Fibroblast of skin of left biceps (primary cell): ENCODE results near the gene GPR39.
A peak's percentile ranks its signal among the peaks of the same experiment; 100 is the strongest.
"Not testable (repeated sequence)": the region's sequence is repeated elsewhere in the genome, so short reads cannot be mapped to it uniquely, and the experiment has no call there.

Experiments used
- DNase-seq, 2 experiments: peaks; one replicate each; pipeline ENCODE4 v3.0.0-alpha.2; 2013; ENCODE audit warnings: low read depth in 2 of 2

Gene GPR39

DNA sequence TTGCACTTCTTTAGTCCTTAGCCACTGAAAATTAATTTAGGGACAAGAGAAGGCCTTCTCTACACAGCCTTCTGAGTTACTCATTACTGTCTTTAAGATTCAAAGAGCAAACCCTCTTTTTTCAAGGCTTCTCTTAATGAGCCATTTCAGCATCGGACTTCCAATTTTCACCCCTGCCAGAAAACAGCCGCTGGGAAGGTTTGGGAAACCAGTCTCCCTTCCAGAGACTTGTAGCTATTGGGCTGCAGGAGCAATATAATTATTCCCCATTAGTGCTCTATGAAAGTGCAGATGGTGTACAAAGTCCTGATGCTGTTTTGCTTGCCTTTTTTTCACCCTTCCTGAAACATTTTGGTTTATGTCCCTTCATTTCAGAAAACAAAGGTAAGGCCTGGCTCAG lies 79.3 kb downstream of the GPR39 start:
- DNase-seq = no peak

DNA sequence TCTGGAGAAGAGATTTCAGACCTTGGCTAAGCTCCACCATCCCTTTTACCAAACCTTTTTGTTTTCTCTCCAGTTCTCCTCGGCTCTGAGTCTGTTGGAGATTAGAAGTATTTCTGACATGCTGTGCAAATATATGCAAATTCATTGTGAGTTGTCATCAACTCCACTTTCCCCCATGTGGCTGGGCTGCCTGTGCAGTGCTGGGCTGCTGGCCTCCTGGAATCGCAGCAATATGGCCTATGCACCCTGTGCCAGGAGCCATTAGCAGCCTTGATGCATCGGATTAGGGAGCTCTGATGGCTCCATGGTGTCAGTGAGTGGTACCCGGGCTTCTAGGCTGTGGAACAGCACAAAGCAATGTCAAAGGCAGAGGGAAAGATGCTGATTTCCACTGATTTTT lies 80.0 kb downstream of the GPR39 start:
- DNase-seq = no peak

DNA sequence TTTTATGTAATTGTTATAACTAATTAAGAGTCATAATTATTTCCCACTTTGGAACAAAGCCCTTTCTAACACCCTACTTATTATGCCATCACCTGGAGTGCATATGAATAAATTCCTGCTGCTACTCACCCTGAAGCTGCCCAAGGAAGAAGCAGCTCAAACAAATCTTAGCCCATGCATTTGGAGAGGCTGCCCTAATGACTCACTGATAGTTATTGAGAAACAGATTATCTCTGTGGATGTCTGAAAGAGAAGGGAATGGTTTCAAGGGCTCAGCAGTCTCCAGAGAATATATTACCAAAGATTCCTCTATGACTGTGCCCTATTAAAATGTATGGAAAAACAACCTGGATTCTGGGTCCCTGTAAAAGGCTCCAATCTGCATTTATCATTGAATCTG lies 81.0 kb downstream of the GPR39 start:
- no peak for DNase-seq

DNA sequence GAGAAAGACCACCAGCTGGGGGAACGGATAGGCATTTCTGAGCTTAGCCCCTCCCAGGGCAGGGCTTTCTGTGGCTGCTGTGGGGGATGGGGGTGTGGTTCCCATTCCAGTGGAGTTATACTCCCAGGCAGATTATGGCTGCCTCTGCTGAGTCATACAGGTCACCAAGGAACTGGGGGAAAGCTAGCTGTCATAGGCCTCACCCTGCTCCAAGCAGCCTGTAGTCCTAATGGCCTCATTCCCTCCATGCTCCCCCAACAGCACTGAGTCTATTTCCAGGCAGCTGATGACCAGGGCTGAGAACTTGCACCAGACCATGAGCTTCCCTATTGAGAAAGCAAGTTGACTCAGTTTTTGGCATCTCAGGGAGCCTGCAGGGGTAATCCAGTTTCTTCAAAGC lies 87.1 kb downstream of the GPR39 start:
- peak in 1 of 2 experiments; percentile 3 for DNase-seq

DNA sequence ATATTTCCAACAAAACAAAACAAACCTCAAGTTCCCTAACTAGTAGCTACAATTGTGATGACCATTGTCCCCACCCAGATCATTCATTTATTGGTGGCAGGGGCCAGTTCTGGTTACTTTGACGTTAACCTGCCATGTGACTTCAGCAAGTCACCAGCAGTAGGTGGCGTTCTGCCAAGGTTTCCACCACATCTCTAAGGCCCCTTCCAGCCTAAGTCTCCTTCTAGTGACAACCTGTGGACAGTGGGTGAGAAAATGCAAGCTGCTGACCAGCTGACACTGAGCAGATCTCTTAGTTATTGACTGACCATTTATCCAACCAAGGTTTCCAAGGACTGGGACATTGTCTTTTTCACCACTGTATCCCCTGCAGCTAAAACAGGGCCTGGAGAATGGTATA lies 98.4 kb downstream of the GPR39 start:
- DNase-seq = no peak

DNA sequence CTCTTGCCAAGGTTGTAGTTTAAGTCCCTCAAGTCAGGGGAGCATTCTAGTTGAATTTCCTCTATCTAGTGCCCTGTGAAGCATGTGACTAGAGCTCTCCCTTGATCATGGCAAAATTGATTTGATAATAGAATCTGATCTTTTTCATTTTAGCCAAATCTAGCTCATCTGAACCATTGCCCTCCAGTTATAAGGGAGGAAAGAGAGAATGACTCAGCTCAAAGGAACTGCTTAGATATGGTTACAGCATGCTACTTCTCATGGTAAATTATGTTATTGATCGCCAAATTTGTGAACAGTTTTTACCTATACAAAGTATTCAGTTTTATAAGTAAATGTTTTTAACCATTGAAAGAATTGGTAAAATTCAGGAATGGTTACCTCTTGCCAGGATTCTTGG lies 100.8 kb downstream of the GPR39 start:
- no peak for DNase-seq

DNA sequence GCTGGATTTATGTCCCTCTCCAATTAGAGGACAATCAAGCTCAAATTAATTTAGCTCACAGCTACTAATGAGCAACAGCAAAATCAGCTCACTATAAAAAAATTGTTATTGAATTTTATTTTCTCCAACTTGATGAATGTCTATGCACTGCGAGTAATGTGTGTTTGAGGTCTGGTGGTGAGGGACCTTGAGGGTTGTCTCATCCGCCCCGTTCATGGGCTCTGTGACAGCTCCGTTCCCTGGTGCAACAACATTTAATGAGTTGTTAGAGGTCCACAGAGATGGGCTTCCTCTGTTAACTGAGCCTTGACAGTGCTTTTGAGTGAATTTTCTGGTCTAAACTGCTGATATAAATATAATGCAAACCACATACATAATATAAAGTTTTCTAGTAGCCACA lies 101.7 kb downstream of the GPR39 start:
- DNase-seq = no peak

DNA sequence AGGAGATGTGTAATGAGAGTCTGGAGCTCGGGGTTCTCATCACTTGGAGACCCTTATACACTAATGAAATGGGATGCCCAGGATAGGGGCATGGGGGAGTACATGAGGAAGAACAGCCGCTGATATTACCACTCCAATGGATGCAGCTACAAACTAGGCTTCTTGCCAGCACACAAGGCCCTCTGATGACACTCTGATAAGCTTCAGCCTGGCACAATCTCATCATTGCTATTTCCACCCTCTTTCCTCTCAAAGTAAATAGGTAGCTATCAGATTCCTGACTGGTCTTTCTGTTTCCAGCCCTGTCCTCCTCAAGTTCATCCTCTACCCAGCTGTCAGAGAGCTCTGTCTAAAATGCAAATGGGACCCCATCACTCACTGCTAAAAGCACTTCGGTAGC lies 103.0 kb downstream of the GPR39 start:
- DNase-seq = no peak

DNA sequence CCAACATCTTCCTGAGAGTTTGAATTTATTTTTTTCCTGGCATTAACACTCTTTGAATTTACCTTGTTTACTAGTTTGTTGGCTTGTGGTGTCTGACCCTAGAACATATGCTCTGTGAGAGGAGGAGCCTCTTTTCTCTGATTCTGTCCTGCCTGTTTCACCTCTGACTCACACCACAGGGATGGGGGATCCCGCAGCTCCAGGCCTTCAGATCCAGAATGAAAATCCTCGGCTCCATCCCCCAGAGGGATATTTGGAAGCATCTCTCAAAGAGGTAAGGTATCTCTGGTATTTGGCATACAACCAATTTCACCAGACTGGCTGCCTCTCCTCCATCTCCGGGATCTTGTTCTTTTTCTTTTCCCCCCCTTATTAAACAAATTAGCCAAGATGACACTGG lies 104.7 kb downstream of the GPR39 start:
- DNase-seq = peak; percentile 40 to 49

DNA sequence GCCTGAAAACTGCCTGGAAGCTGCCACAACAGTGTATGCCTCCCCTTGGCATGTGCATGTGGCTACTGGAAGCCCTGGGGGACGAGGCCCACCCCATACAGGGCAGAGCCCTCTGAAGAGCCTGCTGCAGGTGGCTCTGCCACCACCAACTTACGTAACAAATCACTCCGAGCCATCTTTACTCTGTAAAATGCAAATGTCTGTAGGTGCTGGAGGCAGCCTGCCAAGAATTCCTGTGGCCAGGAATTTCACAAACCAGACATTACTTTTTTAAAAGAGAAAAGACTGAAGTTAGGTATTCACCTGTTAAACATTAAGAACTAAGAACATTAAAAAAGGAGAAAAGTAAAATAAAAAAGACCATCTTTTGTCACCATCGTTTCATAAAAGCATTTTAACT lies 106.3 kb downstream of the GPR39 start:
- DNase-seq = no peak

DNA sequence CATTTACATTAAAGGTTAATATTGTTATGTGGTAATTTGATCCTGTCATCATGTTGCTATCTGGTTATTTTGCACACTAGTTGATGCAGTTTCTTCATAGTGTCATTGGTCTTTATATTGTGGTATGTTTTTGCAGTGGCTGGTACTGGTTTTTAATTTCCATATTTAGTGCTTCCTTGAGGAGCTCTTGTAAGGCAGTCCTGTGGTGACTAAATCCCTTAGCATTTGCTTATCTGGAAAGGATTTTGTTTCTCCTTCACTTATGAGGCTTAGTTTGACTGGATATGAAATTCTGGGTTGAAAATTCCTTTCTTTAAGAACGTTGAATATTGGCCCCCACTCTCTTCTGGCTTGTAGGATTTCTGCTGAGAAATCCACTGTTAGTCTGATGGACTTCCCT lies 120.5 kb downstream of the GPR39 start:
- not testable (repeated sequence) for DNase-seq

DNA sequence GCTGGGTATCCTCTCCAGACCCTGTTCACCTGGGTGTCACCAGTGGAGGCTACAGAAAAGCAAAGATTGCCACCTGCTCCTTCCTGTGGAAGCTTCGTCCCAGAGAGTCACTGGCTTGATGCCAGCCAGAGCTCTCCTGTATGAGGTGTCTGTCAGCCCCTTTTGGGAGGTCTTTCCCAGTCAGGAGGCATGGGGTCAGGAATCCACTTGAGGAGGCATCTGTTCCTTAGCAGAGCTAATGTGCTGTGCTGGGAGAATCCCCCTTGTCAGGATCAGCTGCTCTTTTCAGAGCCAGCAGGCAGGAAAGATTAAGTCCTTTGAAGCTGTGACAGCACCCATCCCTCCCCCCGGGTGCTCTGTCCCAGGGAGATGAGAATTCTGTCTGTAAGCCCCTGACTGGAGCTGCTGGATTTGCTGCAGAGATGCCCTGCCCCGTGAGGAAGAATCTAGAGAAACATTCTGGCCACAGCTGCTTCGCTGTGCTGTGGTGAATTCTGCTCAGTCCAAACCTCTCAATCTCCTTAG lies 121.8 kb downstream of the GPR39 start:
- no peak for DNase-seq

DNA sequence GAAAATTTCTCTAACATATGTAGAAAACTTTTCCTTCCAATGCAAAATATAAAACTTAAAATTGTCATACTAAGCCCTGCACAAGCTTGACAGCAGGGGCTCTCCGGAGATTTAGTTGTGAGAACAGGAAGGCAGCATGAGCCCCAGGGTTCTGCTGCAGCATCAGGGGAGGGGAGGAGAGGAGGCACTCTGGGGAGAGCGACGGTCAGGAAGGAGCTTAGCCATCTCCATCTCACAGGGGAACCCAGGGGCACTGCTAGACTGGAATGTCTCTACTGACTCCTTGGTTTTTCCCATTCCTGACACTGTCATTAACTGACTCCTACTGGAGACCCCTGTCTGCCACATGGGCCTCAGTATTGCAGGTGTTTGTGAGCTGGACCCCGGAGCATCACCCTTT lies 123.6 kb downstream of the GPR39 start:
- DNase-seq = no peak

DNA sequence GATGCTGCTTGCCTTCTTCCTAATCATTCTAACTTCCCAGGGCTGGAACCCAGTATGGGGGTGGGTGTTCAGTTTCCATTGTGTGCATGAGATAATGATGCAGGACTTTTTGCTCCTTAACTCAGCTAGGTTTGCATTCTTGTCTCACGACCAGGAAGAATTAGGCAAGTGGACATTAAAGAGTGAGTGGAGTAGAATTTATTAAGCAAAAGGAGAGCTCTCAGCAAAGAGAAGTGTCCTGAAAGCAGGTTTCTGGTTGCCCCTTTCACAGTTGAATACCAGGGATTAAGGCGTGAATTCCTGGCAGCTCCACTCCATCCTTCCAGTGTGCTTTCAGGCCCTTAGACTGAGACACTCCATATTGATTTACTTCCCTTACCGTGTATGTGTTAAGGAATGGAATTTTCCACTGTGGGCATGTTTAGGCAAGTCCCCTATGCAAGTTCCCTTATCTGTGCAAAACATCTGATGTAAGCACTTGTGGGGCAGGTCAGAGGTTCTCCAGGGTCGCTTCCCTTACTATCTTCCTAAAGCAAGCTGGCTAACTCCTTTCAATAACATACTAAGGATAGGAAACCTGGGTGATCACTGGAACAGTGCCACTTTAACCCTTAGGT lies 126.5 kb downstream of the GPR39 start:
- DNase-seq = no peak

DNA sequence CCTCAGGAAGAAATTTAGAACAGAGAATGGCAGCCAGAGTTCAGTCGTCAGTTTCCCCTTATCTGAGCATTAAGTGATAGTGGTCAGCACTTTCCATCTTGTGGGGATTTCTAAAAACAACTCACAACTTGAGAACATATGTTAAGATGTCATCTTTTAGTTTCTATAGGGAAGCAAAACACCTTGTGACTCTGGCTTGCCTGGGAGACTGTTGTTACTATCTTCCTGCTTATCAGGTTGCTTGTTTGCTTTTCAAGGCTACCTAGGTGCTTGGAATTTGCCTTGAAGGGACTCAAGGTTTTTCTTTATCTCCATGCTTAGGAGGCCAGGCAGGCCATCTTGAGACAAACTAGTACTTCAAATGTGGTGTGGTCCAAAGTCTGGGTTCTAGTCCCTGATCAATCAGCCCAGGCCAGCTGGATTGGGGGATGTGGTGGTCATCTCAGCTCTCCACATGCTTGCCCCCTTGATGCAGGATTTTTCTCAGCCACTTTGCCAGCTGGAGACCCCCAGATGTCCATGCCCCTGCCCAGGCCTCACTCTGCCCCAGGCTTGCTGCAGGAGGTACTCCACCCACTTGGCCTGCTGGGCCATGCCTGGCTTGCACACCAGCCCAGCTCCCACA lies 127.5 kb downstream of the GPR39 start:
- no peak for DNase-seq

DNA sequence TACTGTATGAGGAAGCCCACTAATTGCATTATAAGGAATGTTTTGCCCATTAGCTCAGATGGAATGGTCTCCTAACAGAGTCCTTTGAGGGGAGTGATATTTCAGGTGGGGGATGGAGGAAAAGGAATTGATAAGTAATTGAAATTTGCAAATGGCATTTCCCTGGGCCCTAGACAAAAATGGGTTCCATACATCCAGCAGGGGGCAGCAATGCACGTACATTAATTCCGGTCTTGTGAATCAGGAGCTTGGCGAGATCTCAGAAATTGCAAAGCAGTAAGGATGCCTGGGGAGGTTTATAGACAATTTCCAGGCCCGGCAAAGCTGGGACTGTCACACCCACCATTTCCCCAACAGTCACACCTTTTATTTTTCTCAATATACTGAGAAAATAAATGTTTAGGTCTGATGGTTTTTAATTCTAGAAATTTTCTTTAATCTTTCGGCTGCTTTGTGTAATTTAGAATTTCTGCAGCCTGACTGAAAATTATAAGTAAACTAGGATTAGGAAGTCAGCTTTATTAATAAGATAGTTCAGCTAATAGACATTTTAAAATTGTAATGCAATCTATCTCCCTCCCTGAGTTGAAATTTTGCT lies 130.6 kb downstream of the GPR39 start:
- peak; percentile 45 to 60 for DNase-seq

DNA sequence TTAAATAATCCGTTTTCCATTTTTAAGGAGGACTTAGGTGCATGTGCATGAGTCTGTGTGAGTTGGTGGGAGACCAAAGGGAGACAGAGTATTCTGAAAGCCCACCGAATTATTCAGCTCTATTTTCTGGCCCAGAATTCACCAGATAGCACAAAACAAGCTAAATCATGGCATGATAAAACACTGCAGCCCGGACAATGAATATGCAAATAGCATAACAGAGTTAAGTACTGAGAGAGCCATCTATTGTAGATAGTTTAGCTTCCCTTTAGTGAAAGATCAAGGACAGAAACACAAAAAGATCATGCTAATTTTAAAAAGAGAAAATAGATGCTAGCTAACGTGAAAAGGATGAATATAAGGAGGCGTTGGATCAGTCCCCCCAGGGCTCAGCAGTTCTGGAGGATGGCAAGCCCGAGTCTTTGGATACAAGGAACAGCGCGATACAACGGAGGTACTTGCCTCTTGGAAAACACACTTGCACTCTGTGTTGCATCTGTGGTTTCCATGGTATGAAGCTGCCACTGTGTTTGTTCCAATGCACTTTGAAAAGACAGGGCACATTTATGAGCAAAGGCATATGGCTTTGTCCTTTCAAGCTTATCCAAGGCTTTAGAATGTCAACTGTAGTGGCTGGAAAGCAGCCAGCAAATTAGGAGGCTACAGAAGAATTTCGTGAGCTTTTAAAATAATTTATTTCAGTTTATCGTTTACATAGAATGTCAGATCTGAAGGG lies 133.5 kb downstream of the GPR39 start:
- DNase-seq = no peak

DNA sequence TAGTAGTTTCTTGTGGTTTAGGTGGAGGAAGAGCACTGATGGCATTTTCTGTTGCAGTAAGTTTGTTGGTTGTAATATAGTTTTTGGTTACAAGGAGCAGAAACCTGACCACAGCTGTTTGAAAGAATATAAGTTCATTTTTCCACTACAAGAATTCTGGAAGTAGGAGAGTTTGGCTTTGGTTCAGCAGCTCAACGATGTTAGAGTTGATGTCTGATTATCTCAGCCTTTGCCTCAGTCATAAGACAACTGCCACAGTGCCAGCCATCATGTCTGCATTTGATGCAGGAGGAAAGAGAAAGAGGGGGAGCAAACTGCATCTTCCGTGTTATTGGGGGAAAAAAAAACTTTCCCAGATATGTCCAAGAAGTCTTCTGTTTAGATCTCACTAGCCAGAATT lies 134.3 kb downstream of the GPR39 start:
- no peak for DNase-seq

DNA sequence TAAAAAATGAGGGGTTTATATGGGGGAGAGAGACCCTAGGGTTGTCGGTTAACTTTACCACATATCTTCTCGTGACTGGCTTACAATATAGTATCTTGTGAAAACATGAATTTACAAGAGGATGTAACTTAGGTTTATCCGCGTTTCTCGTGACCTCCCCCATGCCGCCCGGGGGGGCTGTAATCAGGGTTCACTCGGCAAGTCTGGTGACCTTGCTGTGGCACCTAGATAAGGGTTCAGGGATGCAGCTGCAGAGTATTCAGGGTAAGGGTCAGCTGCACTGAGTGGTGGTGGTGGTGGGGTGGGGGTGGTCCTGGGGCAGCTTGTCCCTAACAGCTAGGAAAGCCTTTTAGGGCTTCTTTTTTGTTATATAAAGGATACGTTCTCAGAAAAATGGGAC lies 141.1 kb downstream of the GPR39 start:
- no peak for DNase-seq

DNA sequence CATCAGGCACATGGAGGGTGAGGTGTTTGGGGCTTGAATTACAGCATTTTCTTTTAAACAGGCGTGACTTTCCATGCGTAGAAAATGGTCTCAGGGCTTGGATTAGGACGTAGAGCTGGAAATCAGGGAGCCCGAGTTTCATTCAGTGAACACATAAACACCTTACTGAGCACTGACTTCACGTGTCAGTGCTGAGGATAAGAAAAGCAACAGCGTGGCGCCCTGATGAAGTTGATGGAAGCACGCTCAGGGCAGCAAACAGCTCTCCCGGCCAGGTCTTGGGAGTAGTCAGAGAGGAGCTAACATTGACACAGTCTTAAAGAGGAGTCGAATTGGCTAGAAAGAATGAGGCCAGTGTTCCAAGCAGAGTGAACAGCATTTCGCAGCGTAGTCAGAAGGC lies 142.7 kb downstream of the GPR39 start:
- no peak for DNase-seq

DNA sequence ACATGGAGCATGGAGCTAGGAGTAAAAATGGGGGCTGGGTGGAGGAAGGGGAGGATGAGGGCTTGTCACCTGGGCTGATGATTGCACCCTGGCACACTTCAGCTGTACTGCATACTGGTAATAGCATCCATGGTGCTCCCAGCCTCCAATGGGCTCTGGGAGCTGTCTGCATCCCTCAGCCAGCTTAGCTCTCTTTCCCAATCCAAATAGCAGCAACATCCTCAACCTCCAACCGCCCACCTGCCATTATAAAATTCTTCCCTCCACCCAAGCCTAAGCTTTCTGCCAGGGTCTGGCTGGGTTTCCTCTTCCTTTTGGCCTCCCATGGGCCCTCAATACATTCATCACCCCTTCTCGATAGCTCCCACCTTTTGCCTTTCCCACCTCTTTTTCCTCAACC lies 143.3 kb downstream of the GPR39 start:
- no peak for DNase-seq

DNA sequence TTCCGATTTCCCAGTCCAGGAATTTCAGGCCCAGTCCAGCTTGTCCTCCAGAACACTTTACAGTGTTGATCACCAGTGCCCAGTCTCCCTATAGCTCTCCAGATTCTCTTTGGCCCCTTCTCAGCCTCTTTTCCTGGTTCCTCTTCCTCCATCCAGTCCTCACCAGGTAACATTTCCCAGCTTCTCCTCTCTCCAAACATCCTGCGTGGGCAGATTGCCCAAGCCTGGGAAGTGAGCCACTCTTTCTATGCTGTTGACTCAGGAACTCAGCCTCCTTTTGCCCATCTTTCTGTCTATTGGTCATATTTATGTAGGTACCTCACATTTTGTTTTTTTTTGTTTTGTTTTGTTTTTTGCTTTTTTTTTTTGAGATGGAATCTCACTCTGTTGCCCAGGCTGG lies 144.0 kb downstream of the GPR39 start:
- DNase-seq = no peak

DNA sequence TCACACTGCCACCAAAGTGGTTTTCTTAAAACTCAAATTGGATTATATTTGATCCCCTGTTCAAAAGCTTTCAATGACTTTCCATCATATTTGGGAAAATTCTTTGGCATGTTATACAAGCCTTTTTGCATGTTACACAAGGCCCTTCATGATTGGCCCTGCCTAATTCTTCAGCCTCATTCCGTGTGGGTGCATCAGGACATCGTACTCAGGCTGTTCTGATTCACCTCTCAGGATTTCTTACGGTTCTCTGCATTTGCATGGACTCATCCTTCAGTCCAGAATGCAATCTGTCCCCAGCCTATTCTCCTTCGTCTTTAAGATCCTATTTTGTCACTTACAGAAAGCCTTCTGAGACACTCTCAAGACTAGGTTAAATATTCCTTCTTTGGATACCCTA lies 145.6 kb downstream of the GPR39 start:
- no peak for DNase-seq
